Measurements from ENCODE around the gene RGMB. TPM values are rescaled to one million over a fixed set of nuclear protein-coding genes. Genes with fewer than 3 reads are reported as not detected.
A peak's percentile ranks its signal among the peaks of the same experiment; 100 is the strongest.

Gene RGMB
- total RNA-seq, 4 donors from 2014 or later, result 2.8 to 22.3 (median 12.9) TPM

GRCh38 chr5:98757978-98758377 lies 15.5 kb upstream of the RGMB start:
- intact Hi-C loops (cut with DNase I; ENCODE audit: low total_unique reads), result no loop called here
- H3K27me3 ChIP-seq, result no peaks in the 10 kb centered on the region
- no peak for TF ChIP-seq POLR2A (IDR thresholded peaks at IDR 0.05)
- TF ChIP-seq CTCF (IDR thresholded peaks at IDR 0.05), result no peak
- no peaks in the 10 kb centered on the region for H3K36me3 ChIP-seq
- no peak overlapping the region for H3K4me3 ChIP-seq
- no peak for DNase-seq
- no peak overlapping the region for H3K27ac ChIP-seq
- H3K9me3 ChIP-seq, result no peaks in the 10 kb centered on the region
- H3K4me1 ChIP-seq, result no peaks in the 10 kb centered on the region

GRCh38 chr5:98763001-98763630 lies 10.3 kb upstream of the RGMB start:
- Histone ChIP-seq H3K4me3 (no peak overlapping the region), H3K4me1 (no peaks in the 10 kb centered on the region), H3K27me3 (peaks cover 0 to 3% of the 10 kb centered on the region in 2 donors), H3K27ac (no peak overlapping the region), H3K9me3 (no peaks in the 10 kb centered on the region), H3K36me3 (no peaks in the 10 kb centered on the region)
- TF ChIP-seq CTCF (IDR thresholded peaks at IDR 0.05) (no peak), POLR2A (IDR thresholded peaks at IDR 0.05) (no peak)
- intact Hi-C loops (cut with DNase I; ENCODE audit: low total_unique reads), result no loop called here
- DNase-seq, result no peak

GRCh38 chr5:98765815-98766214 lies 7.6 kb upstream of the RGMB start:
- Histone ChIP-seq H3K36me3 (no peaks in the 10 kb centered on the region), H3K27ac (no peak overlapping the region), H3K4me3 (no peak overlapping the region), H3K9me3 (no peaks in the 10 kb centered on the region), H3K4me1 (no peaks in the 10 kb centered on the region), H3K27me3 (peaks cover 0 to 3% of the 10 kb centered on the region in 2 donors)
- no peak for DNase-seq
- intact Hi-C loops (cut with DNase I; ENCODE audit: low total_unique reads), result no loop called here
- no peak for TF ChIP-seq CTCF (IDR thresholded peaks at IDR 0.05)
- TF ChIP-seq POLR2A (IDR thresholded peaks at IDR 0.05), result no peak

- H3K36me3 ChIP-seq, result no peaks in the 10 kb centered on the region
- H3K4me1 ChIP-seq, result no peaks in the 10 kb centered on the region
- H3K27me3 ChIP-seq, result peaks cover 0 to 3% of the 10 kb centered on the region in 2 donors
- H3K4me3 ChIP-seq, result no peak overlapping the region
- H3K9me3 ChIP-seq, result no peaks in the 10 kb centered on the region
- no peak overlapping the region for H3K27ac ChIP-seq
- TF ChIP-seq CTCF (IDR thresholded peaks at IDR 0.05) (no peak), POLR2A (IDR thresholded peaks at IDR 0.05) (no peak)
- DNase-seq, result no peak
- intact Hi-C loops (cut with DNase I; ENCODE audit: low total_unique reads), result no loop called here
These were observed 5.9 kb upstream of the RGMB start for GRCh38 chr5:98767581-98767980.

- H3K4me3 ChIP-seq, result peak overlapping the region; percentile 43 to 56
- intact Hi-C loops (cut with DNase I; ENCODE audit: low total_unique reads), result no loop called here
These were observed 5.1 kb upstream of the RGMB start for GRCh38 chr5:98768160-98768959.

More at GRCh38 chr5:98768160-98768959, 5.1 kb upstream of the RGMB start:
- no peaks in the 10 kb centered on the region for H3K4me1 ChIP-seq
- no peaks in the 10 kb centered on the region for H3K36me3 ChIP-seq
- H3K27me3 ChIP-seq, result peaks cover 0 to 1% of the 10 kb centered on the region in 2 donors
- peak; percentile 29 to 32 for DNase-seq
- peak; percentile 56 to 88 (median 68) for TF ChIP-seq CTCF (IDR thresholded peaks at IDR 0.05)
- TF ChIP-seq POLR2A (IDR thresholded peaks at IDR 0.05), result no peak
- no peaks in the 10 kb centered on the region for H3K9me3 ChIP-seq
- H3K27ac ChIP-seq, result peak overlapping the region; percentile 78 to 79
